ENCODE results near the gene GPR141.

The GPR141 gene

GRCh38 chr7:37659971-37660565, 23.5 kb upstream of the GPR141 start:
- TF ChIP-seq ESRRG (CRISPR knock-in tag; IDR thresholded peaks at IDR 0.05) = no peak

GRCh38 chr7:37660614-37661013, 23.0 kb upstream of the GPR141 start:
- ATAC-seq = no peak
- TF ChIP-seq SNAI2 (CRISPR knock-in tag; IDR thresholded peaks at IDR 0.05) (no peak), ARNTL (CRISPR knock-in tag; IDR thresholded peaks at IDR 0.05; ENCODE audit: borderline replicate concordance, low read depth) (no peak), ZNF70 (CRISPR knock-in tag; IDR thresholded peaks at IDR 0.05) (no peak), BACH2 (CRISPR knock-in tag; IDR thresholded peaks at IDR 0.05; ENCODE audit: borderline replicate concordance) (no peak), ISL1 (CRISPR knock-in tag; IDR thresholded peaks at IDR 0.05) (no peak), ZC3H10 (CRISPR knock-in tag; IDR thresholded peaks at IDR 0.05) (no peak), PPARA (CRISPR knock-in tag; IDR thresholded peaks at IDR 0.05; ENCODE audit: borderline replicate concordance) (no peak), ZFP3 (CRISPR knock-in tag; IDR thresholded peaks at IDR 0.05) (no peak), ZNF8 (CRISPR knock-in tag; IDR thresholded peaks at IDR 0.05) (no peak), ZFP30 (CRISPR knock-in tag; IDR thresholded peaks at IDR 0.05) (no peak), OSR1 (CRISPR knock-in tag; IDR thresholded peaks at IDR 0.05) (no peak)

More at GRCh38 chr7:37659971-37660565, 23.5 kb upstream of the GPR141 start:
- ATAC-seq = no peak

GRCh38 chr7:37663693-37664092, 19.9 kb upstream of the GPR141 start:
- TF ChIP-seq POU6F1 (CRISPR knock-in tag; IDR thresholded peaks at IDR 0.05; ENCODE audit: borderline replicate concordance, low read depth) = no peak

GRCh38 chr7:37665352-37666022, 18.1 kb upstream of the GPR141 start:
- TF ChIP-seq GLIS3 (CRISPR knock-in tag; IDR thresholded peaks at IDR 0.05) (no peak), ZFP30 (CRISPR knock-in tag; IDR thresholded peaks at IDR 0.05) (no peak), ZNF565 (CRISPR knock-in tag; conservative IDR thresholded peaks at IDR 0.05; ENCODE audit: low read depth) (no peak), BACH2 (CRISPR knock-in tag; IDR thresholded peaks at IDR 0.05; ENCODE audit: borderline replicate concordance) (no peak), PPARA (CRISPR knock-in tag; IDR thresholded peaks at IDR 0.05; ENCODE audit: borderline replicate concordance) (no peak), RARB (CRISPR knock-in tag; IDR thresholded peaks at IDR 0.05) (no peak), SNAI2 (CRISPR knock-in tag; IDR thresholded peaks at IDR 0.05) (no peak)
- ATAC-seq = no peak

More at GRCh38 chr7:37663693-37664092, 19.9 kb upstream of the GPR141 start:
- ATAC-seq = no peak

- no peak for ATAC-seq
- TF ChIP-seq SNAI2 (CRISPR knock-in tag; IDR thresholded peaks at IDR 0.05) = no peak
- no peak for TF ChIP-seq ESRRG (CRISPR knock-in tag; IDR thresholded peaks at IDR 0.05)
- no peak for TF ChIP-seq ZNF8 (CRISPR knock-in tag; IDR thresholded peaks at IDR 0.05)
- TF ChIP-seq ZC3H10 (CRISPR knock-in tag; IDR thresholded peaks at IDR 0.05) = no peak
- no peak for TF ChIP-seq ZFP30 (CRISPR knock-in tag; IDR thresholded peaks at IDR 0.05)
- no peak for TF ChIP-seq CREB5 (CRISPR knock-in tag; IDR thresholded peaks at IDR 0.05; ENCODE audit: low read depth)
- TF ChIP-seq TCF4 (CRISPR knock-in tag; IDR thresholded peaks at IDR 0.05; ENCODE audit: borderline replicate concordance) = no peak
- TF ChIP-seq TSHZ2 (CRISPR knock-in tag; IDR thresholded peaks at IDR 0.05) = no peak
- no peak for TF ChIP-seq TOX (CRISPR knock-in tag; IDR thresholded peaks at IDR 0.05; ENCODE audit: borderline replicate concordance)
- TF ChIP-seq PATZ1 (CRISPR knock-in tag; IDR thresholded peaks at IDR 0.05; ENCODE audit: borderline replicate concordance) = no peak
- TF ChIP-seq OSR1 (CRISPR knock-in tag; IDR thresholded peaks at IDR 0.05) = no peak
- TF ChIP-seq ZNF70 (CRISPR knock-in tag; IDR thresholded peaks at IDR 0.05) = no peak
- TF ChIP-seq BACH2 (CRISPR knock-in tag; IDR thresholded peaks at IDR 0.05; ENCODE audit: borderline replicate concordance) = no peak
- TF ChIP-seq CSRNP3 (CRISPR knock-in tag; IDR thresholded peaks at IDR 0.05) = no peak
- no peak for TF ChIP-seq PPARA (CRISPR knock-in tag; IDR thresholded peaks at IDR 0.05; ENCODE audit: borderline replicate concordance)
- TF ChIP-seq CSDC2 (CRISPR knock-in tag; IDR thresholded peaks at IDR 0.05) = no peak
- no peak for TF ChIP-seq GLIS3 (CRISPR knock-in tag; IDR thresholded peaks at IDR 0.05)
- no peak for TF ChIP-seq ZNF565 (CRISPR knock-in tag; conservative IDR thresholded peaks at IDR 0.05; ENCODE audit: low read depth)
These were observed 17.4 kb upstream of the GPR141 start for GRCh38 chr7:37666026-37666799.
